ENCODE data around the gene RSU1. TPM values are rescaled to one million over a fixed set of nuclear protein-coding genes. Genes with fewer than 3 reads are reported as not detected.

RSU1 gene
- polyA plus RNA-seq, 1 experiment: 277 TPM

GRCh38 chr10:16741540-16741939 is 75.7 kb downstream of the RSU1 start:
- Histone ChIP-seq H3K36me3 (ENCODE audit: control insufficient read depth, insufficient read depth, low read length) (0 out of 2 replicates have a peak, but pooled peaks cover 2% of the 10 kb centered on the region), H3K27me3 (ENCODE audit: control insufficient read depth, insufficient read depth, low read length) (no peaks in the 10 kb centered on the region), H3K4me3 (ENCODE audit: low read depth, low read length) (no peak overlapping the region)
- TF ChIP-seq, protein P1, sequence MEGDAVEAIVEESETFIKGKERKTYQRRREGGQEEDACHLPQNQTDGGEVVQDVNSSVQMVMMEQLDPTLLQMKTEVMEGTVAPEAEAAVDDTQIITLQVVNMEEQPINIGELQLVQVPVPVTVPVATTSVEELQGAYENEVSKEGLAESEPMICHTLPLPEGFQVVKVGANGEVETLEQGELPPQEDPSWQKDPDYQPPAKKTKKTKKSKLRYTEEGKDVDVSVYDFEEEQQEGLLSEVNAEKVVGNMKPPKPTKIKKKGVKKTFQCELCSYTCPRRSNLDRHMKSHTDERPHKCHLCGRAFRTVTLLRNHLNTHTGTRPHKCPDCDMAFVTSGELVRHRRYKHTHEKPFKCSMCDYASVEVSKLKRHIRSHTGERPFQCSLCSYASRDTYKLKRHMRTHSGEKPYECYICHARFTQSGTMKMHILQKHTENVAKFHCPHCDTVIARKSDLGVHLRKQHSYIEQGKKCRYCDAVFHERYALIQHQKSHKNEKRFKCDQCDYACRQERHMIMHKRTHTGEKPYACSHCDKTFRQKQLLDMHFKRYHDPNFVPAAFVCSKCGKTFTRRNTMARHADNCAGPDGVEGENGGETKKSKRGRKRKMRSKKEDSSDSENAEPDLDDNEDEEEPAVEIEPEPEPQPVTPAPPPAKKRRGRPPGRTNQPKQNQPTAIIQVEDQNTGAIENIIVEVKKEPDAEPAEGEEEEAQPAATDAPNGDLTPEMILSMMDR (IDR thresholded peaks at IDR 0.05; ENCODE audit: insufficient read depth, low read depth, low read length): no peak
- no peak for DNase-seq (ENCODE audit: low read depth)
- ChIA-PET CTCF (no interaction called here), POLR2A (no interaction called here)

DNA sequence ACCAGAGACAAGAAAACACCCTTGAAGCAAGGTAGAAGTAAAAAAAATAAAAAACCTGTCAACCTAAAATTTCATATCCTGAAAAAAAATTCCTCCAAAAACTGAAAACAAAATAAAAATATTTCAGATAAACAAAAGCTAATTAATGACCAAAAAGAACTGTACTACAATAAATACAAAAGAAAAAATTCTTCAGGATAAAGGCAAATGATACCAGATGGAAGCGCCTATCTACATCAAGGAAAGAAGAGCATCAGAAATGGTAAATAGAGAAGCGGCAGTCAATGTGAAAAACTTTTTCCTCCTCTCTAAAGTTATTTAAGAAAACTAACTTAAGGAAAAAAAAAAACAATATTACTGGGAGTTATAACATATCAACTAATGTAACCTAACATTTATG is 79.8 kb downstream of the RSU1 start:
- CTCF ChIA-PET: no interaction called here
- POLR2A ChIA-PET: no interaction called here
- H3K4me3 ChIP-seq (ENCODE audit: low read depth, low read length): no peak overlapping the region
- H3K36me3 ChIP-seq (ENCODE audit: control insufficient read depth, insufficient read depth, low read length): peaks cover 2% of the 10 kb centered on the region; the same call in 1 of the 2 replicates
- DNase-seq (ENCODE audit: low read depth): no peak
- no peaks in the 10 kb centered on the region for H3K27me3 ChIP-seq (ENCODE audit: control insufficient read depth, insufficient read depth, low read length)
- TF ChIP-seq, protein P1 (IDR thresholded peaks at IDR 0.05; ENCODE audit: insufficient read depth, low read depth, low read length): no peak

- DNase-seq (ENCODE audit: low read depth): no peak
- TF ChIP-seq, protein P1 (IDR thresholded peaks at IDR 0.05; ENCODE audit: insufficient read depth, low read depth, low read length): no peak
- H3K4me3 ChIP-seq (ENCODE audit: low read depth, low read length): no peak overlapping the region
- peaks cover 2% of the 10 kb centered on the region; the same call in 1 of the 2 replicates for H3K36me3 ChIP-seq (ENCODE audit: control insufficient read depth, insufficient read depth, low read length)
- H3K27me3 ChIP-seq (ENCODE audit: control insufficient read depth, insufficient read depth, low read length): no peaks in the 10 kb centered on the region
- CTCF ChIA-PET: no interaction called here
- POLR2A ChIA-PET: no interaction called here
These were observed 81.6 kb downstream of the RSU1 start for GRCh38 chr10:16735671-16736070.

DNA sequence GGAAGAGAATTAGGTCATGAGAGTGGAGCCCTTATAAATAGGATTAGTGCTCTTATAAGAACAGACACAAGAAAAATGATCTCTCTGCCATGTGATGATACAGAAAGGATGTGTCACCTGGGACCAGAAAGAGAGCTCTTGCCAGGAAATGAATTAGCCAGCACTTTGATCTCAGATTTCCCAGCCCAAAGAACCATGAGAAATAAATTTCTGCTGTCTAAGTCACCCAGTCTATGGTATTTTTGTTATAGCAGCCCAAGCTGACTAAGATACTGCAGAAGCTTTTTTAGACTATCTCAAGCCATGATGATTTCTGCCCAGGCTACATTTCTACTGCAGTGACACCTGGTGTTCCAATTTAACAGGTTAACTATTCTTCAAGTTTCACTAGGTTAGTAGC is 84.8 kb downstream of the RSU1 start:
- CTCF ChIA-PET: interaction anchor here (0.6 to 1.4 kb wide), 4 partner anchors 13 to 180 kb away, joined by 3 to 4 read pairs (median 3); no protein-coding TSS in a partner anchor
- Histone ChIP-seq H3K27me3 (ENCODE audit: control insufficient read depth, insufficient read depth, low read length) (no peaks in the 10 kb centered on the region), H3K36me3 (ENCODE audit: control insufficient read depth, insufficient read depth, low read length) (peaks cover 2% of the 10 kb centered on the region; the same call in 1 of the 2 replicates), H3K4me3 (ENCODE audit: low read depth, low read length) (no peak overlapping the region)
- TF ChIP-seq, protein P1 (IDR thresholded peaks at IDR 0.05; ENCODE audit: insufficient read depth, low read depth, low read length): no peak
- DNase-seq (ENCODE audit: low read depth): no peak
- POLR2A ChIA-PET: no interaction called here

GRCh38 chr10:16728266-16728665 is 89.0 kb downstream of the RSU1 start:
- H3K36me3 ChIP-seq (ENCODE audit: control insufficient read depth, insufficient read depth, low read length): peaks cover 2% of the 10 kb centered on the region; the same call in 1 of the 2 replicates
- no peak for DNase-seq (ENCODE audit: low read depth)
- CTCF ChIA-PET: no interaction called here
- H3K27me3 ChIP-seq (ENCODE audit: control insufficient read depth, insufficient read depth, low read length): no peaks in the 10 kb centered on the region
- TF ChIP-seq, protein P1 (IDR thresholded peaks at IDR 0.05; ENCODE audit: insufficient read depth, low read depth, low read length): no peak
- H3K4me3 ChIP-seq (ENCODE audit: low read depth, low read length): no peak overlapping the region
- POLR2A ChIA-PET: no interaction called here
